Ectodermal cell (in vitro differentiated cells): ENCODE data around the gene SNRPA.

Experiments used
- H3K27ac ChIP-seq: 2 replicates; pipeline ENCODE4 v1.7.0; 2013; ENCODE audit warnings: mild to moderate bottlenecking, low read depth, low read length; ENCODE audit not compliant: insufficient read depth, poor library complexity, severe bottlenecking
- H3K27me3 ChIP-seq: 2 replicates; pipeline ENCODE4 v1.7.0; 2013; ENCODE audit warnings: mild to moderate bottlenecking, low read length; ENCODE audit not compliant: insufficient read depth, control insufficient read depth, poor library complexity, severe bottlenecking
- H3K36me3 ChIP-seq: one replicate; pipeline ENCODE4 v1.7.0; 2013; ENCODE audit warnings: low read length; ENCODE audit not compliant: control insufficient read depth, insufficient read depth
- H3K4me1 ChIP-seq: one replicate; pipeline ENCODE4 v1.7.0; 2013; ENCODE audit warnings: low read length; ENCODE audit not compliant: control insufficient read depth, insufficient read depth
- H3K4me3 ChIP-seq: 2 replicates; pipeline ENCODE4 v1.7.0; 2013; ENCODE audit warnings: low read depth, low read length, control low read depth; ENCODE audit not compliant: insufficient read depth
- H3K9me3 ChIP-seq: 2 replicates; pipeline ENCODE4 v1.7.0; 2013; ENCODE audit warnings: mild to moderate bottlenecking, low read length, moderate library complexity; ENCODE audit not compliant: control insufficient read depth
- WGBS, 2 experiments: methylation state at CpG; one replicate each; pipeline ENCODE4 v1.1.7; 2013; ENCODE audit warnings: missing lambda C conversion rate in 2 of 2; 5-methylcytosine and 5-hydroxymethylcytosine counted together

The SNRPA gene

DNA sequence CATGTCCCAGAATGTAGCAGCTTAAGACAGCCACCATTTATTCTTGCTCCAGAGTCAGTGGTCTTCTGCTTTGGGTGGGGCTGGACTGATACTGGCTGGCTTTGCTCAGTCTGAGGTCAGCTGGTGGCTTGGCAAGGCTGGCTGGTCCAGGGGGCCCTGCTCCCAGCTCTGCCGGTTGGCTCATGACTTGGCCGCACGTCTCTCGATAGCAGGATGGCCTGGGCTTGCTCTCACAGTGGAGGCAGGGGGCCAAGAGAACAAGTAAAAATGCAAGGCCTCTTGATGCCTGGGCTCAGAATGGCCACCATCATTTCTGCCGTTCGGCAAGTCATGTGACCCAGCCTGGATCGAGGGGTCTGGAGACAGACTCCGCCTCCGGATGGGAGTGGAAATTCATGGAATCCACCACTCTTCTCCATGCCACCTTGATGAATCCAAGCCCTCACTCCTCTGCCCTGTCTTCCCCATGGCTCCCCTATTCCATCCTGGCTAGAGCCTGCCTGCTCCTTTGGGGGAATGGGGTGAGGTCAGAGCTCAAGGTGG is 13.8 kb upstream of the SNRPA start:
- Histone ChIP-seq H3K9me3 (no peaks in the 10 kb centered on the region), H3K27me3 (no peaks in the 10 kb centered on the region), H3K4me1 (no peaks in the 10 kb centered on the region), H3K27ac (no peak overlapping the region), H3K36me3 (peaks cover 22% of the 10 kb centered on the region), H3K4me3 (no peak overlapping the region)
- WGBS, 2 experiments: 94% methylated on average over 9 of the region's 9 CpGs

DNA sequence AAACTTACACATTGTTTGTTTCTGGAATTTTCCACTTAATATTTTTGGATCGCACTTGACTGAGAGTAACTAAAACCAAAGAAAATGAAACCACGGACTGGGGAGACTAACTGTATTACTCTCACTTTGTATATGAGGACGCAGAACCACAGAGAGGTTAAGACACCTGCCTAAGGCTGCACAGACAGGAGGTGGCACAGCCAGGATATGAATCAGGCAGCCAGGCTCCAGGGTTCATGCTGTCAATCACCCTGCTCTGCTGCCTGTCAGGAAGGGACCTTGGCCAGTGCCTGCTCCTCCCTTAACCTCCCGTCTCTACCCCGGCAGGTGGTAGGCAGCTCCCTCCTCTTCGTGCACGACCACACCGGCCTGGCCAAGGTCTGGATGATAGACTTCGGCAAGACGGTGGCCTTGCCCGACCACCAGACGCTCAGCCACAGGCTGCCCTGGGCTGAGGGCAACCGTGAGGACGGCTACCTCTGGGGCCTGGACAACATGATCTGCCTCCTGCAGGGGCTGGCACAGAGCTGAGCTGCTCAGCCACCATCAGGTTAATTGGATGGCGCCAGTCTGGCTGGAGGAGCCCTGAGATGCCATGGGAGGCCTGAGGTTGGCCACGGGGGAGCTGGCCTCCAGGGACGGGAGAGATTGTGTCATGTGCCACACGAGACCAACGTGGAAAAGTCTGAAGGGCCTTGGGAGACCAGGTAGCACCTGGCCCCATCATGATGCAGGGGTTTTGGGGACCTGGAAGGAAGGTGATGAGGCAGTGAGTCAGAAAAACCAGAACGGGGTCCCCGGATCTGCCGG is 11.8 kb upstream of the SNRPA start:
- H3K4me3 ChIP-seq: no peak overlapping the region
- H3K4me1 ChIP-seq: no peaks in the 10 kb centered on the region
- H3K27ac ChIP-seq: no peak overlapping the region
- H3K36me3 ChIP-seq: peaks cover 19% of the 10 kb centered on the region
- H3K9me3 ChIP-seq: no peaks in the 10 kb centered on the region
- 91 to 92% methylated on average over 22 of the region's 22 CpGs for WGBS, 2 experiments
- no peaks in the 10 kb centered on the region for H3K27me3 ChIP-seq

DNA sequence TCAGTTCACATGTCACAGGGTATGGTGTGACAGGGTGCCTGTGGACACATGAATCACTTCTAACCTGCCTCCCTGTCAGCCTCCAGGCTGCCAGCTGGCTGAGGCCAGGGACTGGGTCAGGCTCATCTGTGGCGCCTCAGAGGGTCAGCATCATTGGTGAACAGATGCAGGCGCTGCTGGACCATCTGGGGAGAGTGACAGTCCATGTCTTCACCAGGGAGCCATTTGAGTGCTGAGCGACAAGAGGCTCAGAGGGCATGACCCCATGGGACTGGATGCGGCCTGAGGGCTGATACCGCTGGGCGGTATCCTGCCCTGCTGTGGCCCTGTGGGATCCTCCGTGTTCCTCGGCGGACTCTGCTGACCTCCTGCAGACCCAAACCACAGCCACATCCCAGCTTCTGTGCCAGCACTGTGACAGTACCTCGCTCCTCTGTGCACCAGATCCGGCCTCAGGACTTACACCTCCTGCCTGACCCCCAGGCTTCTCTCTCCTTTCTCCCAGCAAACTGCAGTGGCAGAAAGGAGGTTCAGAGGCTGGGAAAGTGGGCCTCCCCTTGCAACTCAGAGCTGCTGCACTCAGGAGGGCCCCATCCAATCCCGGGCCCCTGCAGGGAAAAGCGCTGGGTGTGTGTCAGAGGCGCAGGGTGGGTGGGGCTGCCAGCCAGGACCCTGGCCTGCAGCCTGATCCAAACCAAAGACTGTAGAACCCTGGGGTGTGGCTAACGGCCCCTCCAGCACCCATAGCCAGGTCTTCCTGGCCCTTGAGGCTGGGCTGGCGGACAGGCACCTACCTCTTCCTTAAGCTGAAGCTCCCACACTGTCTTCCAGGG is 10.9 kb upstream of the SNRPA start:
- 80 to 82% methylated on average over 16 of the region's 16 CpGs for WGBS, 2 experiments

DNA sequence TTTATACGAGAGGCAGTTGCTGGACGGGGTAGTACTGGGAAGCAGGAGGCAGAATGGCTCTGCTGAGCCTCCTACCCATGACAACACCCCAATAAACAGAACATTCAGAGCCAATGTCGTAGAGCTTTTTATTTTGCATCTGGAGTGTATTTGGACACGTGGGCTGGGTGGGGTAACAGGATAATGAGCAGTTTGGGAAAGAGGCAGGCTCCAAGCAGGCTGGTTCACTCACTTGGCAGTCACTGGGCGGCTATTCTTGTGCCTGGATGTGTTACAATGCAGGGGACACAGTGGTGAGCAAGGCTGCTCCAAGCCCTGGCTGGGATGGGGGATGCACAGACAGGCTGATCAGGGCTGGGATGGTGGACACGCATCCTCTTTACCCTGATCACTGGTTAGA is 10.3 kb upstream of the SNRPA start:
- Histone ChIP-seq H3K9me3 (no peaks in the 10 kb centered on the region), H3K36me3 (peaks cover 13% of the 10 kb centered on the region), H3K4me3 (no peak overlapping the region), H3K4me1 (no peaks in the 10 kb centered on the region), H3K27me3 (no peaks in the 10 kb centered on the region), H3K27ac (no peak overlapping the region)
- WGBS, 2 experiments: 91% methylated on average over 6 of the region's 6 CpGs

More for the DNA sequence above, 10.9 kb upstream of the SNRPA start:
- Histone ChIP-seq H3K4me3 (no peak overlapping the region), H3K9me3 (no peaks in the 10 kb centered on the region), H3K27me3 (no peaks in the 10 kb centered on the region), H3K27ac (peak overlapping the region; percentile 41), H3K36me3 (peaks cover 17% of the 10 kb centered on the region), H3K4me1 (no peaks in the 10 kb centered on the region)

DNA sequence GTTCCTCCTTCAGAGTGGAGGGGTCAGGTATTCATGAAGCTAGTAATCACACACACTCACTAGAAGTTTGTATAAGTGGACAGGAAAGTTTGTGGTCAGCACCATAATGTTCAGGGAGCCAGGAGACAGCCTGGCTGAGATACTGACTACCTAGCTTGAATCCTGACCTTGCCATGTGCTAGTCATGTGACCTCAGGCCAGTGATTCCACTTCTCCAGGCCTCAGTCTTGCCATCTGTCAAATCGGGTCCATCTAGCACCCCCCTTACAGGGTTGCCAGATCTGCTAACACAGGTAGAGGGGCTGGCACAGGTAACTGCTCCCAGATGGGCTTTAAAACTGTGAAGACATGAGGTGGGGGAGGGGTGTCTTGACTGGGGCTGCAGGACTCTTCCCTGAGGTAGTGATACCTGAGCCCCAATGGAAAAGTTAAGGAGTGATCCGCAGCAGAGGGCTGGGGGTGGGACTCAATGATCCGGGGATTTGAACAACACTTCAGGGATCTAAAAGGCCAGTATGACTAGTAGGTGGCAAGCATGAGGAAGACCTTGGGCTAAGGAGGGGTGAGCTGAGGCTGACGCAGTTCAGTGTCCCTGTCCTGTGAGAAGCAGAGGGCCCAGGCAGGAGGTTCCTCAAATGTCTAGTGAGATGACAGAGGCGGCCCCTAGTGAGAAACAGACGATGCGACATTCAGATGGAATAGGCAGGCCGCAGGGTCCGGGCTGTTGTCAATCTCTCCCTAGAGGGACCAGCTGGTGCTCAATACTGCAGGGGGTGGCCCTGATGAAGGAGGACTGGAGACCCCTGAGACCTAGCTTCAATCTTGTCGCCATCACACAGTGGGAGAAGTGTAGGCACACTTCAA is 9.2 kb upstream of the SNRPA start:
- Histone ChIP-seq H3K27me3 (no peaks in the 10 kb centered on the region), H3K27ac (no peak overlapping the region), H3K4me3 (no peak overlapping the region), H3K36me3 (peaks cover 13% of the 10 kb centered on the region), H3K4me1 (no peaks in the 10 kb centered on the region), H3K9me3 (no peaks in the 10 kb centered on the region)
- WGBS, 2 experiments: 91 to 92% methylated on average over 10 of the region's 10 CpGs

DNA sequence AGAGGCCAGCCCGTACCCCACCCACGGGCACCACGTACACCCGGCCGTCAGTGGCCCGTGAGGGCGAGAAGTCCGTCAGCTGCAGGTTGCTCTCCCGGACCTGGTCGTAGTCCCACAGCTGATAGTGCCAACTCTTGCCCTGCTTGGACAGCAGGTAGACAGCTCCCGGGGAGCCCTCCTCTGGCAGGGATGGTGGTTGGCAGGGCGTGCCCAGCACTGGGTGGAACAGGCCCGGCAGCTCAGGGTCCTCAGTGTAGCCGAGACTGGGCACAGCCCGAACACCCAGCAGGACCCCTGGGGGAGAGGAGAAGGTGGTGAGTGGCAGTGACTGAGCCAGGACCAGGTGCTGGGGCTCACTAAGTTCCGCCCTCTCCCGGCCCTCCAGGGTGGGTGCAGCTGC is 8.5 kb upstream of the SNRPA start:
- 95% methylated on average over 17 of the region's 17 CpGs for WGBS, 2 experiments
- Histone ChIP-seq H3K4me1 (no peaks in the 10 kb centered on the region), H3K27ac (no peak overlapping the region), H3K4me3 (no peak overlapping the region), H3K36me3 (peaks cover 7% of the 10 kb centered on the region), H3K27me3 (no peaks in the 10 kb centered on the region), H3K9me3 (no peaks in the 10 kb centered on the region)

DNA sequence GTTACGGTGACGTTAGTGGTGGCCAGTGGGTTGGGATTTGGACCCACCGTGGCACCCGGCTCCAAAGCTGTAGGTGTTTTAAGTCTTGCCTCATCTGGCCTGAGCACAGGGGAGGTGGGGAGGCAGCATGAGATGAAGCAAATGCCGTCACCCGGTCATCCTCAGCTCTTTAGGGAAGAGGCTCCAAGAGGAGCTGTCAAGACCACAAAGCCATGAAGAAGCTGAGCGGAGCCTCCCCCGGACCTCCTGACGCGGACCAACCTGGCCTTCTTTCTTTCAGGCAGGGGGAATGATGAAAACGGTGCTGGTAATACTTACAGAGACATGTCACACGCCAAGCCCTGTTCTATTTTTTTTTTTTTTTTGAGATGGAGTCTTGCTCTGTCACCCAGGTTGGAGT is 8.1 kb upstream of the SNRPA start:
- no peaks in the 10 kb centered on the region for H3K4me1 ChIP-seq
- 94 to 96% methylated on average over 12 of the region's 12 CpGs for WGBS, 2 experiments

DNA sequence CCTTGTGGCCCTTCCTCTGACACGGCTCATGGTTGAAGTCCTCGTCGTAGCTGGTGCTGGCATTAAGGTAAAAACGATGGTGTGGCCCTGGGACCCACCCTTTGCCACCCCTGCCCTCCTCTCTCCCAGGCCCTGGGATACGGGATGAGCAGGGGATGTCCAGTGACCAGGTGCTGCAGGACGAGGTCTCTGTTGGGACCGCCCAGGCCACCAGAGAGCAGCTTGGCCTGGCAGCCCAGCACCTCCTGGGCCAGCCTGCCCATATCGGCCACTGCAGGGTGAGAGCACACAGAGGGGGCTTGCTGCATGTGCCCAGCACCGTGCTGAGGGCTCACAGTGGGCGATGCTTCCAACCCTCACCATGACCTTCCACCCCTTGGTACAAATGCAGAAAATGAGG is 7.1 kb upstream of the SNRPA start:
- WGBS, 2 experiments: 94 to 95% methylated on average over 10 of the region's 10 CpGs
- Histone ChIP-seq H3K9me3 (no peaks in the 10 kb centered on the region), H3K4me1 (no peaks in the 10 kb centered on the region), H3K4me3 (no peak overlapping the region), H3K27me3 (no peaks in the 10 kb centered on the region), H3K36me3 (peaks cover 5% of the 10 kb centered on the region), H3K27ac (no peak overlapping the region)

More for the DNA sequence above, 8.1 kb upstream of the SNRPA start:
- Histone ChIP-seq H3K4me3 (no peak overlapping the region), H3K36me3 (peaks cover 5% of the 10 kb centered on the region), H3K27ac (no peak overlapping the region), H3K9me3 (no peaks in the 10 kb centered on the region), H3K27me3 (no peaks in the 10 kb centered on the region)

DNA sequence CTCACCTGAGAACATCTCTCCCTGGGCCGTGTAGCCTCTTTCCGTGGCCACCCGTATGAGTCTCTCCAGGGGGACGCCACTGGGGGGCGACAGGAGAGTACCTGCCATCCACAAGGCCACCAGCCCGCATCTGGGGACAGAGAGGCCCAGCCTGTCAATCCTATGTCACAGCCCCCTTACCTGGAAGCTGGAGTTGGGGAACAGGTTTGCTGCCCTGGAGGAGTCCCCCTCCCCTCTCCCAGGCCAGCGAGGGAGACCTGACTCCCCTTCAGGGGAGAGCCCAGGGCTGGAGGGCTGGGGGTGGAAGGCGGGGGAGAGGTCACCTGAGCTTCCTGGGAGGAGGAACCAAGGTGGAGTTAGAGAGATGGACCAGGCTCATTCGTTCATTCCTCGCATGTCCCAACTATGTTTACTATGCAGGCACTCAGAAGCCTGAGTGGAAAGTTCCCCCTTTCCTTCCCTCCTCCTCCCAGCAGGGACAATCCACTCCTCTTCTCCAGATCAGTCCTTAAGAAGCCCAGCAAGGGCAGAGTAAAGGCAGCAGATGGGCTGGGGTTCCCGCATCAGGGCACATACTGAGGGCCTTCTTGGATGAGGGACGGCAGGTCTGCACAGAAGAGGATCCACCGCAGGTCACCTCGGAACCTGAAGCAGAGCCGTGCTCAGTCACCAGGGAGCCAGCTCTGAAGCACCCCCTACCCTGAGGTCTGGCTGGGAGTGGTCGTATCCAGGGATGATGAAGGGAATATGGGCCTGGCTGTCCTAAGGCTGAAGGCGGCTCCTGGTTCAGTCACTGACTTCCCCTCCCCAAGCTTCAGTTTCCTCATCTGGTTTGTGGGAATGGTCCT is 6.2 kb upstream of the SNRPA start:
- Histone ChIP-seq H3K4me1 (peaks cover 8% of the 10 kb centered on the region), H3K36me3 (peaks cover 5% of the 10 kb centered on the region), H3K27me3 (no peaks in the 10 kb centered on the region), H3K9me3 (no peaks in the 10 kb centered on the region), H3K27ac (peak overlapping the region; percentile 26), H3K4me3 (no peak overlapping the region)
- WGBS, 2 experiments: 78 to 81% methylated on average over 17 of the region's 17 CpGs
